ENCODE measurements around the gene ASTN2. TPM values are rescaled to one million over a fixed set of nuclear protein-coding genes. Genes with fewer than 3 reads are reported as not detected.

The ASTN2 gene
- total and polyA plus RNA-seq, 10 of the 15 experiments (the other 5 are each of a cell fraction or from before 2014, with no cell fraction given), result 1.4 to 15.7 (median 7.0) TPM

DNA sequence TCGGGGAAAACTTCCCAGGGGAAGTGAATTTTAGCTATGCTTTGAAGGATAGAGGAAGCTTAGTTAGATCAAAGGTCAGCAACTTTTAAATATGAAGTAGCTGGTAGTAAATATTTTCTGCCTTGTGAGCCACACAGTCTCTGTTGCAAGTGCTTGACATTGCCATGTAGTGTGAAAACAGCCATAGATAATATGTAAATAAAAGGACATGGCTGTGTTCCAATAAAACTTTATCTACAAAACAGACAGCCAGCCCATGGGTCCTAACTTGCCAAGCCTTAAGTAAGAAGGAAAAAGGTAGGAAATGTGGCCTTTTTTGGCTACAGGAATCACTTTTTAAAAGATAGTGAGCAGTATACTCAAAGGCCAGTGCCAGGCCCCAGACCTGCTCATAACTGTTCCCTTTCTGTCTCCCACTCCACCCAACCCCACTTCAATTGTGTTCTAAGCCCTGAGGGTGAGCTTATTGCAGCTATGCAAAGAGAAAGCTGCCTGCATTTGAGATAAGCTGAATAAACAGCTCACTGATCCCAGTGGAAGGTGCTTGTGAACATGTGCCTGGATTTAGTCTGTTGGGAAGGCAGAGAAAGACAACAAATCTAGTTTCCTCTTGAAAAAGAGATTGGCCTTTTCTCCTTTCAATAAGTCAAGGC lies 840.7 kb downstream of the ASTN2 start:
- ATAC-seq (no peak), FAIRE-seq (no peak), DNase-seq (ENCODE audit: low read depth, low spot score) (no peak)
- ChIA-PET CTCF (interaction anchor here (2.9 kb wide), 1 partner anchor 981 kb away, joined by 13 read pairs; no protein-coding TSS in a partner anchor), RAD21 (ENCODE audit: unreplicated experiment) (no interaction called here), POLR2A (no interaction called here), SMC1A (ENCODE audit: uncharacterized antibody, unreplicated experiment) (interaction anchor here (0.6 kb wide), 2 partner anchors 129 to 397 kb away, joined by 3 read pairs; no protein-coding TSS in a partner anchor)
- no peaks in the 10 kb centered on the region for H3K4me1 ChIP-seq (ENCODE audit: control insufficient read depth, insufficient read depth, low read length)
- intact Hi-C loops (cut with micrococcal nuclease; ENCODE audit: unreplicated experiment) (loop anchor here (5.0 kb wide), 1 partner anchor 77 kb away; no protein-coding TSS in a partner anchor), in situ Hi-C loops (cut with MboI) (loop anchor here (5.0 to 10.0 kb wide), 2 partner anchors 412 to 969 kb away; no protein-coding TSS in a partner anchor)
- no peaks in the 10 kb centered on the region; a peak in 1 of 4 replicates for H3K36me3 ChIP-seq (ENCODE audit: control insufficient read depth in 2 of 2, insufficient read depth in 2 of 2, low read length in 1 of 2)
- H3K4me2 ChIP-seq (ENCODE audit: control insufficient read depth, insufficient read depth), result no peak overlapping the region
- H3K4me3 ChIP-seq, result no peak overlapping the region
- H2AFZ ChIP-seq (ENCODE audit: control insufficient read depth, low read depth, low read length), result no peak overlapping the region
- no peak overlapping the region for H3K27ac ChIP-seq (ENCODE audit: control insufficient read depth, insufficient read depth)
- no peak overlapping the region for H3K9ac ChIP-seq (ENCODE audit: control insufficient read depth, insufficient read depth, low read length)
- no peaks in the 10 kb centered on the region for H3K9me3 ChIP-seq (replicated peaks; ENCODE audit: control insufficient read depth, insufficient read depth, low read length)
- no peaks in the 10 kb centered on the region for H4K20me1 ChIP-seq (ENCODE audit: control insufficient read depth, insufficient read depth)
- no peaks in the 10 kb centered on the region for H3K79me2 ChIP-seq (ENCODE audit: control insufficient read depth, insufficient read depth, low read length)
- BruUV-seq (replicated peaks), result no TSS peak
- 59% methylated on average over 1 of the region's 1 CpG for WGBS (ENCODE audit: insufficient coverage, insufficient replicate concordance, low lambda C conversion rate, missing lambda C conversion rate)
- H3K27me3 ChIP-seq (replicated peaks in 1 of 2; ENCODE audit: control insufficient read depth in 2 of 2, insufficient read depth in 2 of 2, low read length in 1 of 2), result no peaks in the 10 kb centered on the region
- TF ChIP-seq IRF4 (IDR thresholded peaks at IDR 0.05; ENCODE audit: low read depth, low read length), result no peak
- TF ChIP-seq, protein P1, sequence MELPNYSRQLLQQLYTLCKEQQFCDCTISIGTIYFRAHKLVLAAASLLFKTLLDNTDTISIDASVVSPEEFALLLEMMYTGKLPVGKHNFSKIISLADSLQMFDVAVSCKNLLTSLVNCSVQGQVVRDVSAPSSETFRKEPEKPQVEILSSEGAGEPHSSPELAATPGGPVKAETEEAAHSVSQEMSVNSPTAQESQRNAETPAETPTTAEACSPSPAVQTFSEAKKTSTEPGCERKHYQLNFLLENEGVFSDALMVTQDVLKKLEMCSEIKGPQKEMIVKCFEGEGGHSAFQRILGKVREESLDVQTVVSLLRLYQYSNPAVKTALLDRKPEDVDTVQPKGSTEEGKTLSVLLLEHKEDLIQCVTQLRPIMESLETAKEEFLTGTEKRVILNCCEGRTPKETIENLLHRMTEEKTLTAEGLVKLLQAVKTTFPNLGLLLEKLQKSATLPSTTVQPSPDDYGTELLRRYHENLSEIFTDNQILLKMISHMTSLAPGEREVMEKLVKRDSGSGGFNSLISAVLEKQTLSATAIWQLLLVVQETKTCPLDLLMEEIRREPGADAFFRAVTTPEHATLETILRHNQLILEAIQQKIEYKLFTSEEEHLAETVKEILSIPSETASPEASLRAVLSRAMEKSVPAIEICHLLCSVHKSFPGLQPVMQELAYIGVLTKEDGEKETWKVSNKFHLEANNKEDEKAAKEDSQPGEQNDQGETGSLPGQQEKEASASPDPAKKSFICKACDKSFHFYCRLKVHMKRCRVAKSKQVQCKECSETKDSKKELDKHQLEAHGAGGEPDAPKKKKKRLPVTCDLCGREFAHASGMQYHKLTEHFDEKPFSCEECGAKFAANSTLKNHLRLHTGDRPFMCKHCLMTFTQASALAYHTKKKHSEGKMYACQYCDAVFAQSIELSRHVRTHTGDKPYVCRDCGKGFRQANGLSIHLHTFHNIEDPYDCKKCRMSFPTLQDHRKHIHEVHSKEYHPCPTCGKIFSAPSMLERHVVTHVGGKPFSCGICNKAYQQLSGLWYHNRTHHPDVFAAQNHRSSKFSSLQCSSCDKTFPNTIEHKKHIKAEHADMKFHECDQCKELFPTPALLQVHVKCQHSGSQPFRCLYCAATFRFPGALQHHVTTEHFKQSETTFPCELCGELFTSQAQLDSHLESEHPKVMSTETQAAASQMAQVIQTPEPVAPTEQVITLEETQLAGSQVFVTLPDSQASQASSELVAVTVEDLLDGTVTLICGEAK (IDR thresholded peaks at IDR 0.05; ENCODE audit: borderline replicate concordance), result peak; percentile 24; the same call in 1 of the 2 replicates
